Hepatocyte (in vitro differentiated cells): Measurements from ENCODE around the gene PAFAH1B2. TPM values are rescaled to one million over a fixed set of nuclear protein-coding genes. Genes with fewer than 3 reads are reported as not detected.

Experiments
- DNase-seq: peaks from one replicate; pipeline ENCODE4 v3.0.0-alpha.2; 2016; ENCODE audit warnings: low spot score
- H2AFZ ChIP-seq: fragments of 200-600 bp; sonication (generic); 2 replicates; pipeline ENCODE4 v1.6.0; 2016; ENCODE audit warnings: antibody characterized with exemption, mild to moderate bottlenecking
- H3K27ac ChIP-seq: fragments of 200-600 bp; sonication (generic); 2 replicates; pipeline ENCODE4 v1.5.1; 2016; ENCODE audit warnings: mild to moderate bottlenecking
- H3K27me3 ChIP-seq: fragments of 200-600 bp; sonication (generic); 2 replicates; pipeline ENCODE4 v1.6.1; 2016
- H3K36me3 ChIP-seq: fragments of 200-600 bp; sonication (generic); replicated peaks from 2 replicates; pipeline ENCODE4 v1.5.1; 2016; ENCODE audit warnings: low read depth; ENCODE audit not compliant: insufficient read depth
- H3K4me1 ChIP-seq: fragments of 200-600 bp; sonication (generic); 2 replicates; pipeline ENCODE4 v1.5.1; 2016; ENCODE audit warnings: mild to moderate bottlenecking, moderate library complexity; ENCODE audit not compliant: insufficient read depth
- H3K4me2 ChIP-seq: fragments of 200-600 bp; sonication (generic); 2 replicates; pipeline ENCODE4 v1.6.0; 2016
- H3K4me3 ChIP-seq: fragments of 200-600 bp; sonication (generic); 2 replicates; pipeline ENCODE4 v1.5.1; 2016; ENCODE audit warnings: mild to moderate bottlenecking
- H3K79me2 ChIP-seq: fragments of 200-600 bp; sonication (generic); 2 replicates; pipeline ENCODE4 v1.6.0; 2017; ENCODE audit warnings: mild to moderate bottlenecking
- H3K9me2 ChIP-seq: fragments of 200-600 bp; sonication (generic); replicated peaks from 2 replicates; pipeline ENCODE4 v1.6.0; 2017; ENCODE audit warnings: mild to moderate bottlenecking; ENCODE audit not compliant: insufficient read depth
- H3K9me3 ChIP-seq: fragments of 200-600 bp; sonication (generic); 2 replicates; pipeline ENCODE4 v1.5.1; 2016; ENCODE audit warnings: low read depth, mild to moderate bottlenecking
- H4K20me1 ChIP-seq: fragments of 200-600 bp; sonication (generic); 2 replicates; pipeline ENCODE4 v1.6.0; 2016; ENCODE audit warnings: mild to moderate bottlenecking; ENCODE audit not compliant: insufficient read depth, poor library complexity, severe bottlenecking
- CTCF ChIP-seq: fragments of 200-600 bp; sonication (generic); IDR thresholded peaks from 2 replicates; pipeline ENCODE4 v1.5.1; 2016; ENCODE audit warnings: antibody characterized with exemption, mild to moderate bottlenecking; ENCODE audit not compliant: poor library complexity
- EZH2 ChIP-seq: fragments of 200-600 bp; sonication (generic); IDR thresholded peaks from 2 replicates; pipeline ENCODE4 v1.6.1; 2016; ENCODE audit warnings: antibody characterized with exemption, mild to moderate bottlenecking, borderline replicate concordance
- EZH2phosphoT487 ChIP-seq: fragments of 200-600 bp; sonication (generic); IDR thresholded peaks from one replicate; pipeline ENCODE4 v1.6.1; 2018; ENCODE audit warnings: antibody characterized with exemption, mild to moderate bottlenecking, low read depth, moderate library complexity; ENCODE audit not compliant: unreplicated experiment, severe bottlenecking
- WGBS: methylation state at CpG from one replicate; pipeline ENCODE4 v1.1.6; 2016; ENCODE audit warnings: low lambda C conversion rate; ENCODE audit errors: missing lambda C conversion rate; 5-methylcytosine and 5-hydroxymethylcytosine counted together
- polyA plus RNA-seq: library from polyadenylated mRNA; unstranded; fragments of >200 nt; fragmentation: Nextera tagmentation; extraction: Ambion mirVana; gene quantifications from 2 replicates; pipeline ENCODE4 v1.2.1, GENCODE V29; 2016
- total RNA-seq: library from RNA; depleted of rRNA; stranded (reverse); fragments of >200 nt; gene quantifications from 2 replicates; pipeline ENCODE4 v1.2.3, GENCODE V29; 2014

PAFAH1B2 gene
- total and polyA plus RNA-seq, 2 experiments from 2014 or later: 30.8 to 103 TPM

DNA sequence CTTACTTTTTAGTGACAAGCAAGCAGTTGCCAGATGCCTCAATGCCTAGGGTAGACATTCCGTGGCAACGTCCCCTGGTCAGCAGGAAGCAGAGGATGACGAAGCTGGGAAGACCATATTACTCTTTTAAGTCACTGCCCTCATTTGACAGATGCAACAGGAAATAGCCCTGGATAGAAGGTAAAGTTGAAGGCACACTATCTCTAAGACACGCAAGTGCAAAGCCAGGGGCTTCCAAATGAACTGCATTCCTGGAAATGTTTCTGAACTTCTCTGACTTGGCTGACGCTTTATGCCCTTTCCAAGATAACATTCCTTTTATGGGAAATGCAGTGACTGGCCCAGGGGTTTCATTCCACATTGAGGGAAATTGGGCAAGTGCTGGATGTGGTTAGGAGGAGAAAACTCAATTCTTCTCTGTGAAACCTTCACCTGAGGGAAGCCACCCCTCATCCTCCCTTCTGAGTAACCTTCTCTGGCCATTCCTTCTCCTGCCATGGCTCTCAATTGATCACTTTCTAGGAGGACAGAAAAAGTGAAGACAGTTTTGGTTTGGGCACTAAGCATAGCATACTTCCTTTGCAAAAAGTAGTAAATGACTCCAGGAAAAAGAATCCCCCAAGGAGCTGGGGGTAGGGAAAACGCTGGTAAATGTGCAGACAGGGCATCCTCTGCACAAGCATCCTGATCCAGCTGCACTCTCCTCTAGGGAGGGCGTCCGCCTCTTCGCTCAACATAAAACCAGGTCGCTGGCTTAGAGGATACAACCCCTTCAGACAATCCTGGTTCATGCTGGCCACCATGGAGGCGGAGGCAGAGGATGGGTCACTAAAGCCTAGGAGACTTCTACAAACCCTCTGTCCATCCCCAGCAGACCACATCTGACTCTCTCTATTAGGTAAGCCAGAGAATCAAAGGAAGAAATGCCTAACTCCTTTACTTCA is 73.3 kb downstream of the PAFAH1B2 start:
- Histone ChIP-seq H3K27me3 (no peaks in the 10 kb centered on the region), H3K4me2 (no peak overlapping the region), H3K9me3 (no peaks in the 10 kb centered on the region), H3K27ac (peak overlapping the region; percentile 17), H3K79me2 (no peaks in the 10 kb centered on the region), H3K4me1 (peaks cover 24% of the 10 kb centered on the region), H3K4me3 (no peak overlapping the region), H3K36me3 (no peaks in the 10 kb centered on the region), H4K20me1 (no peaks in the 10 kb centered on the region), H2AFZ (no peak overlapping the region), H3K9me2 (no peaks in the 10 kb centered on the region)
- TF ChIP-seq CTCF (no peak), EZH2 (no peak), EZH2phosphoT487 (no peak)
- WGBS: 73% methylated on average over 11 of the region's 11 CpGs
- no peak for DNase-seq

DNA sequence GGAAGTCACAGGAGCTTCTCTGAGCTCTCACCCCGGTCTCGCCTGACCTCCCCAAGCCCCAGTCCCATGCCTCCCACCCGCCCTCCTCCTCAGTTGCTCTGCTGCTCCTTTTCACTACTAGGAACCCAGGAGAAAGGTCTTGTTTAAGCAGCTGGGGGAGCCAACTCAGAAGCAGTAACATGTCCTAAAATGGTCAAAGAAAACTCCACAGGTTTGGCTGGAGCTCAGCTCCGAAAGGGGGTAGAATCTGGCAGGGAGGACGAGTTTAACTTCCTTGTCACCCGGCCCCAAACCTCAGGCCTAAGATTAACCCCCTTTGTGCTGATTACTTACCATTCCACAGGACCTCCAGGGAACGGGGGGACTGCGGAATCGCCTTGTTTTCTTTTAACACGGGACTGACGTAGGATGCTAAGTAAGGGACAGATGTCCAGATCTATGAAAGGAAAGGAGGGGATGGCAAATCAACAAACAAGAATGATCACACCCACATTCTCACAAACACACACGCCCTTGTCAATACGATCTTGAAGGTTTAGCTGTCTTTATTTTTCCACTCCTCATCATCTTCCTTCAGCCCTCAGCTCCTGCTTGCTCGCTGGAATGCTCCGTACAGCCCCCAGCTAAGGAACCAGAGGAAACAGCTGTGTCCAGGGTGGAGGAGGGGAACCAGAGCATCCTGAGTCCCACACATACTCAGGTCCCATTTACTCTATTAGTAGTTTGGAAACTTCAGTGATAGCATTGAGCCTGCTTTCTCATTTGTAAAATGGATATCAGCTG is 74.2 kb downstream of the PAFAH1B2 start:
- Histone ChIP-seq H3K27me3 (no peaks in the 10 kb centered on the region), H3K4me3 (no peak overlapping the region), H2AFZ (no peak overlapping the region), H3K27ac (peak overlapping the region; percentile 17), H3K36me3 (no peaks in the 10 kb centered on the region), H3K4me1 (peaks cover 24% of the 10 kb centered on the region), H3K9me2 (no peaks in the 10 kb centered on the region), H3K4me2 (no peak overlapping the region), H3K9me3 (no peaks in the 10 kb centered on the region), H3K79me2 (no peaks in the 10 kb centered on the region), H4K20me1 (no peaks in the 10 kb centered on the region)
- TF ChIP-seq EZH2: no peak
- TF ChIP-seq CTCF: no peak
- TF ChIP-seq EZH2phosphoT487: no peak
- 83% methylated on average over 15 of the region's 15 CpGs for WGBS
- DNase-seq: peak; percentile 0

GRCh38 chr11:117219001-117219400 is 74.9 kb downstream of the PAFAH1B2 start:
- H3K79me2 ChIP-seq: no peaks in the 10 kb centered on the region
- TF ChIP-seq EZH2: no peak
- no peak for TF ChIP-seq CTCF
- no peak for TF ChIP-seq EZH2phosphoT487
- H3K4me1 ChIP-seq: peaks cover 24% of the 10 kb centered on the region
- peak; percentile 1 for DNase-seq
- no peak overlapping the region for H3K4me2 ChIP-seq
- H2AFZ ChIP-seq: no peak overlapping the region
- no peak overlapping the region for H3K27ac ChIP-seq
- H3K4me3 ChIP-seq: no peak overlapping the region
- no peaks in the 10 kb centered on the region for H3K9me3 ChIP-seq
- H3K27me3 ChIP-seq: no peaks in the 10 kb centered on the region
- H4K20me1 ChIP-seq: no peaks in the 10 kb centered on the region
- no peaks in the 10 kb centered on the region for H3K9me2 ChIP-seq
- 87% methylated on average over 9 of the region's 9 CpGs for WGBS
- H3K36me3 ChIP-seq: no peaks in the 10 kb centered on the region
